ENCODE results near the gene NCCRP1. TPM values are rescaled to one million over a fixed set of nuclear protein-coding genes. Genes with fewer than 3 reads are reported as not detected.
"Not testable (repeated sequence)": the region's sequence is repeated elsewhere in the genome, so short reads cannot be mapped to it uniquely, and the experiment has no call there.

Gene NCCRP1
- total RNA-seq, 1 donor from 2014 or later = not detected

DNA sequence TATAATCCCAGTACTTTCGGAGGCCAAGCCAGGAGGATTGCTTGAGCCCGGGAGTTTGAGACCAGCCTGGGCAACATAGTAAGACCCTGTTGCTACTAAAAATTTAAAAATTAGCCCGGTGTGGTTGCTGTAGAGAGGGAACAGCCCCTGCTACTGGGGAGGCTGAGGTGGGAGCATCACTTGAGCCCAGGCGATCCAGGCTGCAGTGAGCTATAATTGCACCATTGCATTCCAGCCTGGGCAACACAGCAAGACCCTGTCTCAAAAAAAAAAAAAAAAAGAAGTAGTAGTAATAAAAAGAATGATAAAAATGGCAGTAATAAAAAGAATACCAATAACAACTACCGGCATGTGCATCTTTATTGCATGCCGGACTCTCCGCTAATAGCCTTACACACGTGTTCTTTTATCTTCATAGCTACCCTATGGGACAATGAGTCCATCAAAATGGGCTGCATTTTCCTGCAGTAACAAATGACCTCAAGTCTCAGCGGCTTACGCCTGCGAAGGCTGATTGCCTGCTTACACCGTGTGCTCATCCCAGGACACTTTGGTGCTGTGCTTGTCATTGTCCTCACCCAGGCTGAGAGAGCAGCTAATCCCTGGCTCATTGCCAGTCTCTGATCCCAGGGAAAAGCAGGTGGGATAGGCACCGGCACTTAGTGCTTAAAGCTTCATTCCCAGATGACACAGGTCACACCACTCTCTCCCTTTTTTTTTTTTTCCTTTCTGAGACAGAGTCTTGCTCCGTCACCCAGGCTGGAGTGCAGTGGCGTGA lies 21.7 kb downstream of the NCCRP1 start:
- peaks cover 15% of the 10 kb centered on the region for H3K27me3 Mint-ChIP-seq
- H3K9me3 Mint-ChIP-seq = no peaks in the 10 kb centered on the region
- DNase-seq = no peak
- intact Hi-C loops (cut with micrococcal nuclease) = no loop called here
- no peak overlapping the region for H3K27ac Mint-ChIP-seq
- H3K36me3 Mint-ChIP-seq (ENCODE audit: low read depth) = no peaks in the 10 kb centered on the region
- no peak overlapping the region for H3K4me3 Mint-ChIP-seq
- peaks cover 3% of the 10 kb centered on the region for H3K4me1 Mint-ChIP-seq

DNA sequence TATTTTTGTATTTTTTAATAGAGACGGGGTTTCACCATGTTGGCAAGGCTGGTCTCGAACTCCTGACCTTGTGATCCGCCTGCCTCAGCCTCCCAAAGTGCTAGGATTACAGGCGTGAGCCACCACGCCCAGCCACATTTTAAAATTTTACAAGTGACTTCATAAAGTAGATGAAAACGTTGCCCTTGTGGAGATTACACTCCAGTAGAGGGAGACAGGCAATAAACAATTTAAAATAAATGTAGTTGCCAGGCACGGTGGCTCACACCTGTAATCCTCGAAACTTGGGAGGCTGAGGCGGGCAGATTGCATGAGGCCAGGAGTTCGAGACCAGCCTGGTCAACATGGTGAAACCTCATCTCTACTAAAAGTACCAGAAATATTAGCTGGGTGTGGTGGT lies 22.3 kb downstream of the NCCRP1 start:
- peaks cover 19% of the 10 kb centered on the region for H3K27me3 Mint-ChIP-seq
- intact Hi-C loops (cut with micrococcal nuclease) = not testable (repeated sequence)

DNA sequence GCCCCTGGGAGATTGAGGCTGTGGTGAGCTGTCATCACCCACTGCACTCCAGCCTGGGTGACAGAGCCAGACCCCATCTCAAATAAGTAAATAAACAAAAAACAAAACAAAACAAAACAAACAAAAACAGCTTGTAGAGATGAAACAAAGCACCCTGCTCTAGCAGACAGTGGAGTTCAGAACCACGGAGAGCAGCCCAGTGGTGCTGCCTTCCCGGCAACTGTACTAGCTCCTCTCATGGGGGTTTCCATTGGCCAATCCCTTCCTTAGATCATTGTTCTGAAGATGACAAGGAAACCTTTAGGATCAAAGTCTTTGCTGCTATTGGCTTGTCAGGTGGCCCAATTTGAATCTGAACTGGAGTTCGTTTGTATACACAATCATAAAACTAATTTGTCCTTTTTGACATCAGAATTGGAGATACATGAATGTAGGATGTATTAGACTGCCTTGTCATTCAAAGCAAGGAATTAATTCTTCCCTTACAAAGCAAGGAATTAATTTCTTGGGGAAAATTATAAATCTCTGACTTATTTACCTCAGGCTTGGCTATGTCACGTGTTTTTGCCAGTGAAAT lies 27.0 kb downstream of the NCCRP1 start:
- Mint-ChIP-seq H3K27ac (no peak overlapping the region), H3K4me1 (peaks cover 3% of the 10 kb centered on the region), H3K36me3 (ENCODE audit: low read depth) (no peaks in the 10 kb centered on the region), H3K4me3 (no peak overlapping the region), H3K9me3 (no peaks in the 10 kb centered on the region), H3K27me3 (peaks cover 19% of the 10 kb centered on the region)
- intact Hi-C loops (cut with micrococcal nuclease) = no loop called here
- peak; percentile 75 for DNase-seq

More for the DNA sequence above, 22.3 kb downstream of the NCCRP1 start:
- not testable (repeated sequence) for H3K36me3 Mint-ChIP-seq (ENCODE audit: low read depth); H3K27ac Mint-ChIP-seq; H3K4me1 Mint-ChIP-seq; H3K4me3 Mint-ChIP-seq; H3K9me3 Mint-ChIP-seq; DNase-seq

DNA sequence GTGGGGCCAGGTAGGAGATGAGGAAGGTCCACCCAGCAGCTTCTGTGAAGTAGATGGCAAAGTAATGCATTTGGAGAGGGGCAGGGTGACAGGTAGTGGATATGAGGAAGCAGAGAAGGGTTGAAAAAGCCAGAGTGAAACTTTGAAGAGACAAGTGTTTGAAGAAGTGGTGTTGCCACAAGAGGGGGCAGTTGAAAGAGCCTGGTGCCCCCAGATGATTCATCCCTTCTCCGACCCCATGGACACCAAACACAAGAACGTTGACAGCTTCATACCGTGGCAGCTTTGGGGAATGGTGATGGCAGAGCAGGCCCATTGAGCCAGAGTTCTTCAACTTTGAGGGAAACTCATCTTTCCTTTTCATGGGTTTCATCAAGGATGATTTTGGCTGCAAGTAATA lies 28.1 kb downstream of the NCCRP1 start:
- no peak for DNase-seq
- Mint-ChIP-seq H3K4me1 (peaks cover 3% of the 10 kb centered on the region), H3K4me3 (no peak overlapping the region), H3K9me3 (no peaks in the 10 kb centered on the region), H3K27me3 (peaks cover 20% of the 10 kb centered on the region), H3K36me3 (ENCODE audit: low read depth) (no peaks in the 10 kb centered on the region), H3K27ac (no peak overlapping the region)
- intact Hi-C loops (cut with micrococcal nuclease) = no loop called here

DNA sequence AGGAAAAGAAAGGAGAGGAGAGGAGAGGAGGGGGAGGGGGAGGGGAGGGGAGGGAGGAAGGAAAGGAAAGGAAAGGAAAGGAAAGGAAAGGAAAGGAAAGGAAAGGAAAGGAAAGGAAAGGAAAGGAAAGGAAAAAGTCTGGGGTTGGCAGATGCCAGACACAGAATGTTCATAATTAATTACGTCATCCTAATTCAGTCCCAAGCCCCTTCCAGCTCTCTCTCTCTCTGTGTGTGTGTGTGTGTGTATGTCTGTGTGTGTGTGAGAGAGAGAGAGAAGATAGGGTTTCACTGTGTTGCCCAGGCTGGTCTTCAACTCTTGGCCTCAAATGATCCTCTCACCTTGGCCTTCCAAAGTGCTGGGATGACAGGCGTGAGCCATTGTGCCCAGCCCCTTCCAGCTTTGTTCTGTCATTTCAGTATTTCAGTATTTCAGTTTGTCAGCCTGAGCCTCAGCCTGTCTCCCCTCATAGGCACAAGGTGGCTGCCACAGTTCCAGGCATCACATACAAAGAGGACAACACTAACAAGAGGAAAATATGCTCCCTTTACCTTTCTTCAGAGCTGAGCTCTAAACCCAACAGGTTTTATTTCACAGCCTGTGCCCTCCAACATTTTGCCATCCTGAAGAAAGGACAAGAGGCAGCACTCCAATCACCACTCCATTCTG lies 33.5 kb downstream of the NCCRP1 start:
- Mint-ChIP-seq H3K36me3 (ENCODE audit: low read depth) (no peaks in the 10 kb centered on the region), H3K27ac (no peak overlapping the region), H3K4me1 (no peaks in the 10 kb centered on the region), H3K4me3 (no peak overlapping the region), H3K27me3 (peaks cover 8% of the 10 kb centered on the region), H3K9me3 (no peaks in the 10 kb centered on the region)
- no peak for DNase-seq
- intact Hi-C loops (cut with micrococcal nuclease) = no loop called here

DNA sequence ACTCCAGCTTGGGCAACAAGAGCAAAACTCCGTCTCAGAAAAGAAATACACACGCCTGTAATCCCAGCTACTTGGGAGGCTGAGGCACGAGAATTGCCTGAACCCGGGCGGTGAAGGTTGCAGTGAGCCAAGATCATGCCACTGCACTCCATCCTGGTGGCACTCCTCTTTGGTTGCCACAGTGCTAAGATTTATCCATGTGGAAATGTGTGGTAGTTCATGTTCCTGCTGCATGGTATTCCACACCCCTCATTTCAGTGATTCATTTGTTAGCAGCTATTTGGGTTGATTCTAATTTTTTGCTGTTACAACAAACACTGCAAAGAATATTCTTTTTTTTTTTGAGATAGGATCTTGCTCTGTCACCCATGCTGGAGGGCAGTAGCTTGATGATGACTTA lies 35.9 kb downstream of the NCCRP1 start:
- H3K36me3 Mint-ChIP-seq (ENCODE audit: low read depth) = no peaks in the 10 kb centered on the region
- no peaks in the 10 kb centered on the region for H3K9me3 Mint-ChIP-seq
- no peak overlapping the region for H3K4me3 Mint-ChIP-seq
- intact Hi-C loops (cut with micrococcal nuclease) = no loop called here
- H3K4me1 Mint-ChIP-seq = peaks cover 8% of the 10 kb centered on the region
- peaks cover 4% of the 10 kb centered on the region for H3K27me3 Mint-ChIP-seq
- H3K27ac Mint-ChIP-seq = no peak overlapping the region
- no peak for DNase-seq

DNA sequence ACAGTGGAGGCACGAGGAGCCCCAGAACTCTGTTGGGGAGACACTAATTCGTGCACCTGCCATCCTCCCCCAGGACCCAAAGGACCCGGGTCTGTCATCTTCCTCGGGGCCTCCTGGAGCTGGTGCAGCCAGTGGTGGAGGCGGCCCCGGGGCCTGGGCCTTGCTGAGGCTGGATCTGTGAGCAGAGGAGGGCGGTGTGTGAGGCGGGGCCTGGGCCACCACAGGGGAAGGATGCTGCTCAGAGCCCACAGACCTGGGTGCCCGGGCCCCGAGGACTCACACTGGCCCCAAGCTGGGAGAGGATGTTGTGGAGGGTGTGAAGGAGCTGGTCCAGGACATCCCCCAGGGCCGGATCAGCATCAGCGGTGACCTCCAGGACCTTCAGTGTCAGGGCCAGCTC lies 39.8 kb downstream of the NCCRP1 start:
- Mint-ChIP-seq H3K4me1 (peaks cover 16% of the 10 kb centered on the region), H3K36me3 (ENCODE audit: low read depth) (no peaks in the 10 kb centered on the region), H3K4me3 (no peak overlapping the region), H3K9me3 (no peaks in the 10 kb centered on the region), H3K27me3 (peaks cover 2% of the 10 kb centered on the region), H3K27ac (no peak overlapping the region)
- intact Hi-C loops (cut with micrococcal nuclease) = no loop called here
- no peak for DNase-seq

DNA sequence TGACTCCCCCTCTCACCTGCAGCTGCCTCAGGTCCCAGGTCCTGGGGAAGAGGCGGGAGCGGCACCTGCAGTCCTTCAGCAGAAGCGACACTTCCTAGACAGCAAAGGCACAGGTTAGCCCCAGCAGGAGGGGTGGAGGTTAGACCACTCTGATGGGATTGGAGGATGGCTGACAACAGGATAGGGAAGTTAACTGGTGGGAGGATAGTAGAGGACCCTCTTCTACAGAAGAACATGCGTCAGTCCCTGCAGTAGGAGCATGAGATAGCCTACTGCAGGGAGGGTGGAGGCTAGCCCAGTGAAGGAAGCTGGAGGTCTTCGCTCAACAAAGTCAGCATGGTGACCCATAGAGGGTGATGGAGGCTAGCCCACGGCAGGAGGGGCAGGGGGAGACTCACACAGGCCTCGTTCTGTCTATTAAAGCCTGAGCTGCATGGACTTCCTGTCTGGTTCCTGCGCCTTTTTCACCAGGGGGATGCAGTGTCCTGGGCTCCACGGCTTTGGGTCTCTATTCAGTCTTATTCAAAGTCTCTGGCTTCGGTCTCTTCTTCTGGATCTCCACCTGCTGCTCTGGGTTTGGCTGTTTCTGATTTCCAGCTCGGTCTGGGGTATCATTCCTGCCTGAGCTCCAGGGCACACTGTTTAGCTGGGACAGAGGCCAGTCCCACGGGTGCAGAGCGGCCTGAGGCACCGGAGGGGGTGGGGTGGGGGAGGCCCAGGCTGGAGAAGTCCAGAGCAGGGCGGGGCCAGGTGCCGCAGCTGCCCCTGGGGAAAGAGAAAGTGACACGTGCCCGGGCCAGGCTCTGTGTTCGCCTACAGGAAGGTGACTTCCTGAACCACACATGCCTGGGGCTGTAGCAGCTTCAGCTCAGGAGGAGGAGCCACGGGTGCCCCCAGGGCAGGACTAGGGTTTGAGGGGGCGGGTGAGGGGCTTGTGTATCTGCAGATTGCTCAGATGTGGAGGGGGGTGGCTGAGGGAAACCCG lies 40.7 kb downstream of the NCCRP1 start:
- H3K9me3 Mint-ChIP-seq = no peaks in the 10 kb centered on the region
- intact Hi-C loops (cut with micrococcal nuclease) = no loop called here
- H3K36me3 Mint-ChIP-seq (ENCODE audit: low read depth) = no peaks in the 10 kb centered on the region
- H3K27ac Mint-ChIP-seq = peak overlapping the region; percentile 79
- peaks cover 16% of the 10 kb centered on the region for H3K4me1 Mint-ChIP-seq
- H3K27me3 Mint-ChIP-seq = no peaks in the 10 kb centered on the region
- peak; percentile 81 for DNase-seq
- H3K4me3 Mint-ChIP-seq = peak overlapping the region; percentile 59

DNA sequence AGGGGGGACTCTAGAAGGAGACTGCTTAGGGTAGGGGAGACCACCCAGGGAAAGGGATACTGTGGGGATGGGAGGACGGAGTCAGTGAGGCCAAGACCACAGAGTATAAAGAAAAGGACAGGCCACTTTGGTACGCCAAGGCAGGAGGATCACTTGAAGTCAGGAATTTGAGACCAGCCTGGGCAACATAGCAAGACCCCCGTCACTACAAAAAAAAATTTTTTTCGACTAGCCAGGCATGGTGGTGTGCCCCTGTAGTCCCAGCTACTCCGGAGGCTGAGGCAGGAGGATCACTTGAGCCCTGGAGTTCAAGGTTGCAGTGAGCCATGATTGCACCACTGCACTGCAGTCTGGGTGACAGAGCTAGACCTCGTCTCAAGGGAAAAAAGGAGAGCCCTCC lies 41.4 kb downstream of the NCCRP1 start:
- H3K36me3 Mint-ChIP-seq (ENCODE audit: low read depth) = no peaks in the 10 kb centered on the region
- peaks cover 16% of the 10 kb centered on the region for H3K4me1 Mint-ChIP-seq
- peak overlapping the region; percentile 79 for H3K27ac Mint-ChIP-seq
- DNase-seq = no peak
- H3K27me3 Mint-ChIP-seq = no peaks in the 10 kb centered on the region
- peak overlapping the region; percentile 59 for H3K4me3 Mint-ChIP-seq
- intact Hi-C loops (cut with micrococcal nuclease) = no loop called here
- no peaks in the 10 kb centered on the region for H3K9me3 Mint-ChIP-seq

DNA sequence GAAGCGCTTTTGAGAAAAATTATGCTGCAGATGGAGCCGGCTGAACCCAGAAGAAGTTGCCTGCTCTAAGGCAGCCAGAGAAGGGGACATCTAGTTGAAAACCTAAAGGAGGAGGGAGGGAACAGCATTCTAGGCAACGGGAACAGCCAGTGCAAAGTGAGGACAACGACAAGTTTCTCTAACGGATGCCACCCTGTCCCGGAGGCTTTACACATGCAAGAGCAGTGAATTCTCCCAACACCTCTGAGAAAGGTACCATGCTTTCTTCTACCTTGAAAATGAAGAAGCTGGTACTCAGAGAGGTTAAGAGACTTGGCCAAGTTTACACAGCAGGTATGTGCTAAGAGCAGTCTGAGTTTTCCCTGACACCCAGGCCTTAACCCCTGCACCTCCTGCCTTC lies 42.2 kb downstream of the NCCRP1 start:
- Mint-ChIP-seq H3K9me3 (no peaks in the 10 kb centered on the region), H3K27ac (no peak overlapping the region), H3K4me3 (no peak overlapping the region), H3K4me1 (peaks cover 16% of the 10 kb centered on the region), H3K27me3 (no peaks in the 10 kb centered on the region), H3K36me3 (ENCODE audit: low read depth) (no peaks in the 10 kb centered on the region)
- intact Hi-C loops (cut with micrococcal nuclease) = no loop called here
- DNase-seq = no peak

DNA sequence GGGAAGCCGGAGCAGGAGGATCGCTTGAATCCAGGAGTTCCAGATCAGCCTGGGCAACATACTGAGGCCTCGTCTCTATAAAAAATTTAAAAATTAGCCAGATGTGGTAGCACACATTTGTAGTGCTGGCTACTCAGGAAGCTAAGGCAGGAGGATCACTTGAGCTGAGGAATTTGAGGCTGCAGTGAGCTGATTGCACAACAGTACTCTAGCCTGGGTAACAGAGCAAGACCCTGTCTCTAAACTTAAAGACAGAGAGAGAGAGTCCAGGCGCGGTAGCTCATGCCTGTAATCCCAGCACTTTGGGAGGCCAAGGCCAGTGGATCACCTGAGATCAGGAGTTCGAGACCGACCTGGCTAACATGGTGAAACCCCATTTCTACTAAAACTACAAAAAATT lies 43.7 kb downstream of the NCCRP1 start:
- Mint-ChIP-seq H3K9me3 (no peaks in the 10 kb centered on the region), H3K27ac (no peak overlapping the region), H3K36me3 (ENCODE audit: low read depth) (no peaks in the 10 kb centered on the region), H3K4me1 (peaks cover 16% of the 10 kb centered on the region), H3K27me3 (no peaks in the 10 kb centered on the region), H3K4me3 (no peak overlapping the region)
- DNase-seq = no peak
- intact Hi-C loops (cut with micrococcal nuclease) = no loop called here

DNA sequence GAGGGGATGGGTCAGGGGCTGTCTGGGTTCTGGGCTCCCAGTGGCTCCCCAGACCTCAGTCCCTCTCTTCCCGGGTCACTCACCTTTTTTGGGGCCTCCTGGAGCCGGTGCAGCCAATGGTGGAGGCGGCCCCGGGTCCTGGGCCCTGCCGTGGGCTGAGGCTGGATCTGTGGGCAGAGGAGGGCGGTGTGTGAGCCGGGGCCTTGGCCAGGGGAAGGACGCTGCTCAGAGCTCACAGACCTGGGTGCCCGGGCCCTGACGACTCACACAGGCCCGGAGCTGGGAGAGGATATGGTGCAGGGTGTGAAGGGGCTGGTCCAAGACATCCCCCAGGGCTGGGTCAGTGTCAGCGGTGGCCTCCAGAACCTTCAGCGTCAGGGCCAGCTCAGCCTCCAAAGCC lies 47.0 kb downstream of the NCCRP1 start:
- H3K4me1 Mint-ChIP-seq; H3K36me3 Mint-ChIP-seq (ENCODE audit: low read depth); intact Hi-C loops (cut with micrococcal nuclease); H3K27me3 Mint-ChIP-seq; DNase-seq; H3K27ac Mint-ChIP-seq; H3K9me3 Mint-ChIP-seq; H3K4me3 Mint-ChIP-seq: not testable (repeated sequence)

DNA sequence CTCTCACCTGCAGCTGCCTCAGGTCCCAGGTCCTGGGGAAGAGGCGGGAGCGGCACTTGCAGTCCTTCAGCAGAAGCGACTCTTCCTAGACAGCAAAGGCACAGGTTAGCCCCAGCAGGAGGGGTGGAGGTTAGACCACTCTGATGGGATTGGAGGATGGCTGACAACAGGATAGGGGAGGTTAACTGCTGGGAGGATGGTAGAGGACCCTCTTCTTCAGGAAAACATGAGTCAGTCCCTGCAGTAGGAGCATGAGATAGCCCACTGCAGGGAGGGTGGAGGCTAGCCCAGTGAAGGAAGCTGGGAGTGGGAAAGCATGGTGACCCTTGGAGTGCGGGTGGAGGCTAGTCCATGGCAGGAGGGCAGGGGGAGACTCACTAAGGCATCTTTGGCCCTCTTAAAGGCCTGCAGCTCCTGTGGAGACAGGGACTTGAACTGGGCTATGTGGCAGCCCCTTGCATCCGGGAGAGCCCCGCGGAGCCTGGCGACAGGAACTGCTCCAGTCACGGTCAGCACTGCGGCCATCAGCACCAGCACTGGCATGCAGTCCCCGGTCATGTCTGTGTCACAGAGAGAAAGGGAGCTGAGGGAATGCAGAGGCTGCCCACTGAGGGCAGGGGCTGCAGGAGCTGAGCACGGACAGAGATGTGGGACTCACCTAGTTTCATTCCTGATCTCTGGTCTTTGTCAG lies 47.8 kb downstream of the NCCRP1 start, which contains the start of gene IFNL3:
Gene IFNL3 (minus strand): TSS at position 597 of the 691 bp plus-strand sequence. CDS start 39 bp downstream, at position 558.
- DNase-seq; H3K4me1 Mint-ChIP-seq; H3K36me3 Mint-ChIP-seq (ENCODE audit: low read depth); H3K27me3 Mint-ChIP-seq; H3K9me3 Mint-ChIP-seq; H3K4me3 Mint-ChIP-seq; intact Hi-C loops (cut with micrococcal nuclease); H3K27ac Mint-ChIP-seq: not testable (repeated sequence)
